ENCODE data around the gene ATP1A3.

Gene ATP1A3

GRCh38 chr19:41928221-41928683 is 65.8 kb downstream of the ATP1A3 start, which contains the start of gene ERFL:
Gene ERFL, minus strand, starts transcription at chr19:41928449. Its CDS starts 15,530 bp downstream, at chr19:41912919.
- H3K36me3 ChIP-seq (replicated peaks) = no peaks in the 10 kb centered on the region
- H3K27ac ChIP-seq = no peak within 1 kb of the TSS
- H3K27me3 ChIP-seq (replicated peaks) = peaks cover 67% of the 10 kb centered on the region
- in situ Hi-C loops (cut with HindIII; ENCODE audit: low pct_ligation_motif_present, low sequenced_read_pairs) = no loop called here
- TF ChIP-seq CTCF (IDR thresholded peaks at IDR 0.05; ENCODE audit: low read depth, low read length, missing control alignments) = no peak
- no peak for DNase-seq
- peak within 1 kb of the TSS; percentile 45 for H3K4me3 ChIP-seq (ENCODE audit: low read depth, low read length)

GRCh38 chr19:41927497-41928192 is 66.4 kb downstream of the ATP1A3 start:
- peak overlapping the region; percentile 45 for H3K4me3 ChIP-seq (ENCODE audit: low read depth, low read length)
- no peaks in the 10 kb centered on the region for H3K36me3 ChIP-seq (replicated peaks)
- no peak overlapping the region for H3K27ac ChIP-seq
- peaks cover 68% of the 10 kb centered on the region for H3K27me3 ChIP-seq (replicated peaks)
- in situ Hi-C loops (cut with HindIII; ENCODE audit: low pct_ligation_motif_present, low sequenced_read_pairs) = no loop called here
- no peak for TF ChIP-seq CTCF (IDR thresholded peaks at IDR 0.05; ENCODE audit: low read depth, low read length, missing control alignments)
- no peak for DNase-seq

- H3K4me3 ChIP-seq (ENCODE audit: low read depth, low read length) = no peak overlapping the region
- no peak for TF ChIP-seq CTCF (IDR thresholded peaks at IDR 0.05; ENCODE audit: low read depth, low read length, missing control alignments)
- no peak overlapping the region for H3K27ac ChIP-seq
- in situ Hi-C loops (cut with HindIII; ENCODE audit: low pct_ligation_motif_present, low sequenced_read_pairs) = no loop called here
- H3K27me3 ChIP-seq (replicated peaks) = peaks cover 68% of the 10 kb centered on the region
- no peak for DNase-seq
- no peaks in the 10 kb centered on the region for H3K36me3 ChIP-seq (replicated peaks)
These were observed 67.1 kb downstream of the ATP1A3 start for GRCh38 chr19:41926763-41927496.

GRCh38 chr19:41926028-41926762 is 67.8 kb downstream of the ATP1A3 start:
- DNase-seq = no peak

More at GRCh38 chr19:41926028-41926762, 67.8 kb downstream of the ATP1A3 start:
- Histone ChIP-seq H3K36me3 (replicated peaks) (no peaks in the 10 kb centered on the region), H3K27me3 (replicated peaks) (peaks cover 65% of the 10 kb centered on the region), H3K27ac (no peak overlapping the region), H3K4me3 (ENCODE audit: low read depth, low read length) (no peak overlapping the region)
- no peak for TF ChIP-seq CTCF (IDR thresholded peaks at IDR 0.05; ENCODE audit: low read depth, low read length, missing control alignments)
- in situ Hi-C loops (cut with HindIII; ENCODE audit: low pct_ligation_motif_present, low sequenced_read_pairs) = no loop called here
